NT2/D1 (cell line): ENCODE data around the gene MIPOL1.

Source experiments
- SUZ12 ChIP-seq: IDR thresholded peaks from 2 replicates; pipeline ENCODE4 v1.6.1; 2011; ENCODE audit not compliant: insufficient read length, insufficient read depth; ENCODE audit errors: extremely low read depth
- YY1 ChIP-seq: IDR thresholded peaks from 2 replicates; pipeline ENCODE4 v1.6.1; 2011; ENCODE audit not compliant: insufficient read length, insufficient read depth
- ZNF274 ChIP-seq: IDR thresholded peaks from 2 replicates; pipeline ENCODE4 v1.6.1; 2011; ENCODE audit warnings: mild to moderate bottlenecking, low read depth, low read length

- TF ChIP-seq YY1 = no peak
- TF ChIP-seq ZNF274 = no peak
- no peak for TF ChIP-seq SUZ12
Observed at GRCh38 chr14:37585971-37586796, 388.4 kb downstream of the MIPOL1 start.
